ENCODE measurements around the gene MGLL. TPM values are rescaled to one million over a fixed set of nuclear protein-coding genes. Genes with fewer than 3 reads are reported as not detected.

Gene MGLL
- total and polyA plus RNA-seq, 2 donors (not counting 1 experiment from before 2014, with no cell fraction given), result 1.7 to 6.9 TPM

GRCh38 chr3:127801731-127802313 lies 20.5 kb downstream of the MGLL start:
- CTCF ChIA-PET, result interaction anchor here (1.1 kb wide), 1 partner anchor 157 kb away, joined by 4 read pairs; no protein-coding TSS in a partner anchor
- Histone ChIP-seq H3K4me1 (ENCODE audit: control insufficient read depth in 2 of 2, insufficient read depth in 2 of 2, low read length in 2 of 2) (peaks cover 0 to 9% of the 10 kb centered on the region in 2 donors), H3K9me3 (ENCODE audit: control extremely low read depth in 1 of 3, control insufficient read depth in 2 of 3, insufficient read depth in 1 of 3, low read length in 2 of 3) (no peaks in the 10 kb centered on the region), H2AFZ (ENCODE audit: insufficient read depth, low read depth, low read length, poor library complexity, severe bottlenecking) (no peak overlapping the region), H3K79me2 (ENCODE audit: control insufficient read depth, insufficient read depth, low read length) (no peaks in the 10 kb centered on the region), H3K27ac (ENCODE audit: low read length in 2 of 2) (no peak overlapping the region), H3K4me2 (replicated peaks; ENCODE audit: low read depth, low read length, poor library complexity, severe bottlenecking) (no peak overlapping the region), H3K9ac (ENCODE audit: low read length) (no peak overlapping the region), H3K27me3 (replicated peaks in 1 of 4; ENCODE audit: control extremely low read depth in 1 of 4, control insufficient read depth in 3 of 4, insufficient read depth in 4 of 4, low read length in 3 of 4) (no peaks in the 10 kb centered on the region), H4K20me1 (ENCODE audit: control insufficient read depth, insufficient read depth, low read length, poor library complexity, severe bottlenecking) (no peaks in the 10 kb centered on the region), H3K4me3 (ENCODE audit: control extremely low read depth in 1 of 5, extremely low read depth in 1 of 5, insufficient read depth in 1 of 5, low read depth in 2 of 5, low read length in 4 of 5) (no peak overlapping the region), H3K36me3 (replicated peaks in 1 of 2; ENCODE audit: control extremely low read depth in 1 of 2, control insufficient read depth in 1 of 2, extremely low read depth in 1 of 2, insufficient read depth in 2 of 2, low read length in 1 of 2) (no peaks in the 10 kb centered on the region)
- POLR2A ChIA-PET, result no interaction called here
- H3K4me1 Mint-ChIP-seq, result peaks cover 6% of the 10 kb centered on the region
- no peak overlapping the region for H3K4me3 Mint-ChIP-seq
- no peak for DNase-seq
- H3K27me3 Mint-ChIP-seq, result no peaks in the 10 kb centered on the region
- ATAC-seq (ENCODE audit: low read depth), result no peak
- TF ChIP-seq CTCF (IDR thresholded peaks at IDR 0.05), result no peak
- TF ChIP-seq EZH2 (IDR thresholded peaks at IDR 0.05; ENCODE audit: borderline replicate concordance, insufficient read depth, low read depth, low read length, poor library complexity, severe bottlenecking), result no peak
- 100% methylated on average over 1 of the region's 3 CpGs for WGBS (ENCODE audit: insufficient coverage)
- H3K27ac Mint-ChIP-seq, result no peak overlapping the region
- no peaks in the 10 kb centered on the region for H3K9me3 Mint-ChIP-seq (ENCODE audit: insufficient read depth)
- intact Hi-C loops (cut with micrococcal nuclease), result no loop called here

- TF ChIP-seq CTCF (IDR thresholded peaks at IDR 0.05), result no peak
- H4K20me1 ChIP-seq (ENCODE audit: control insufficient read depth, insufficient read depth, low read length, poor library complexity, severe bottlenecking), result no peaks in the 10 kb centered on the region
- no peak overlapping the region for H3K4me3 ChIP-seq (ENCODE audit: control extremely low read depth in 1 of 5, extremely low read depth in 1 of 5, insufficient read depth in 1 of 5, low read depth in 2 of 5, low read length in 4 of 5)
- ATAC-seq (ENCODE audit: low read depth) (no peak), DNase-seq (no peak)
- H3K27ac ChIP-seq (ENCODE audit: low read length in 2 of 2), result no peak overlapping the region
- H3K4me1 ChIP-seq (ENCODE audit: control insufficient read depth in 2 of 2, insufficient read depth in 2 of 2, low read length in 2 of 2), result peaks cover 0 to 9% of the 10 kb centered on the region in 2 donors
- Mint-ChIP-seq H3K27me3 (no peaks in the 10 kb centered on the region), H3K27ac (no peak overlapping the region), H3K4me3 (no peak overlapping the region), H3K9me3 (ENCODE audit: insufficient read depth) (no peaks in the 10 kb centered on the region), H3K4me1 (peaks cover 6% of the 10 kb centered on the region)
- H3K79me2 ChIP-seq (ENCODE audit: control insufficient read depth, insufficient read depth, low read length), result no peaks in the 10 kb centered on the region
- ChIA-PET CTCF (interaction anchor here (1.1 kb wide), 1 partner anchor 159 kb away, joined by 4 read pairs; no protein-coding TSS in a partner anchor), POLR2A (no interaction called here)
- H3K4me2 ChIP-seq (replicated peaks; ENCODE audit: low read depth, low read length, poor library complexity, severe bottlenecking), result no peak overlapping the region
- no peak overlapping the region for H2AFZ ChIP-seq (ENCODE audit: insufficient read depth, low read depth, low read length, poor library complexity, severe bottlenecking)
- no peaks in the 10 kb centered on the region for H3K36me3 ChIP-seq (replicated peaks in 1 of 2; ENCODE audit: control extremely low read depth in 1 of 2, control insufficient read depth in 1 of 2, extremely low read depth in 1 of 2, insufficient read depth in 2 of 2, low read length in 1 of 2)
- WGBS (ENCODE audit: insufficient coverage), result no CpG with 5 or more reads among the region's 2 CpGs
- H3K9me3 ChIP-seq (ENCODE audit: control extremely low read depth in 1 of 3, control insufficient read depth in 2 of 3, insufficient read depth in 1 of 3, low read length in 2 of 3), result no peaks in the 10 kb centered on the region
- intact Hi-C loops (cut with micrococcal nuclease), result no loop called here
- no peak overlapping the region for H3K9ac ChIP-seq (ENCODE audit: low read length)
- H3K27me3 ChIP-seq (replicated peaks in 1 of 4; ENCODE audit: control extremely low read depth in 1 of 4, control insufficient read depth in 3 of 4, insufficient read depth in 4 of 4, low read length in 3 of 4), result no peaks in the 10 kb centered on the region
These were observed 21.8 kb downstream of the MGLL start for GRCh38 chr3:127800508-127800907.
